GM18505 (cell line): ENCODE measurements around the gene PCBD1.
A peak's percentile ranks its signal among the peaks of the same experiment; 100 is the strongest.

Experiments used
- ATAC-seq: cut with Tn5 transposase; IDR thresholded peaks from one replicate; pipeline ENCODE4 v1.9.1; 2021; ENCODE audit not compliant: unreplicated experiment
- POLR2A ChIP-seq: IDR thresholded peaks from 4 replicates; pipeline ENCODE4 v1.6.1; 2011; ENCODE audit warnings: borderline replicate concordance; ENCODE audit not compliant: insufficient read depth, insufficient read length; ENCODE audit errors: extremely low read depth

The PCBD1 gene

GRCh38 chr10:70887804-70888800 lies at the start of gene PCBD1:
Gene PCBD1 (minus strand): TSS chr10:70888565. CDS start chr10:70888533, 32 bp downstream.
- peak; percentile 57 for TF ChIP-seq POLR2A
- ATAC-seq: peak; percentile 66

- no peak for TF ChIP-seq POLR2A
- ATAC-seq: no peak
These were observed 49.3 kb upstream of the PCBD1 start for GRCh38 chr10:70937661-70938060.

- ATAC-seq: no peak
- TF ChIP-seq POLR2A: no peak
These were observed 47.7 kb upstream of the PCBD1 start for GRCh38 chr10:70936111-70936510.

GRCh38 chr10:70935631-70936030 lies 47.3 kb upstream of the PCBD1 start:
- TF ChIP-seq POLR2A: no peak
- no peak for ATAC-seq

- no peak for TF ChIP-seq POLR2A
These were observed 46.8 kb upstream of the PCBD1 start for GRCh38 chr10:70935125-70935625.

GRCh38 chr10:70934701-70935100 lies 46.3 kb upstream of the PCBD1 start:
- TF ChIP-seq POLR2A: no peak
- ATAC-seq: no peak

More at GRCh38 chr10:70935125-70935625, 46.8 kb upstream of the PCBD1 start:
- no peak for ATAC-seq

GRCh38 chr10:70932392-70933196 lies 44.2 kb upstream of the PCBD1 start:
- TF ChIP-seq POLR2A: no peak
- ATAC-seq: no peak

GRCh38 chr10:70931168-70931815 lies 42.9 kb upstream of the PCBD1 start:
- TF ChIP-seq POLR2A: no peak
- ATAC-seq: no peak

- ATAC-seq: no peak
These were observed 42.1 kb upstream of the PCBD1 start for GRCh38 chr10:70930263-70931000.

GRCh38 chr10:70928140-70928539 lies 39.8 kb upstream of the PCBD1 start:
- ATAC-seq: no peak
- TF ChIP-seq POLR2A: no peak

More at GRCh38 chr10:70930263-70931000, 42.1 kb upstream of the PCBD1 start:
- TF ChIP-seq POLR2A: no peak

GRCh38 chr10:70927189-70927943 lies 39.0 kb upstream of the PCBD1 start:
- ATAC-seq: no peak
- no peak for TF ChIP-seq POLR2A

- no peak for ATAC-seq
- TF ChIP-seq POLR2A: no peak
These were observed 38.0 kb upstream of the PCBD1 start for GRCh38 chr10:70926226-70927000.
